IgD-negative memory B cell (primary cell): Measurements from ENCODE around the gene DNAL1. TPM values are rescaled to one million over a fixed set of nuclear protein-coding genes. Genes with fewer than 3 reads are reported as not detected.

ENCODE experiments used
- H3K27ac Mint-ChIP-seq, 3 donors: one replicate each; pipeline ENCODE4 v1.8.0; 2020 to 2022; ENCODE audit warnings: mild to moderate bottlenecking in 3 of 3, mixed read lengths in 3 of 3, moderate library complexity in 1 of 3
- H3K27me3 Mint-ChIP-seq: one replicate; pipeline ENCODE4 v1.8.0; 2021; ENCODE audit warnings: mixed read lengths
- H3K36me3 Mint-ChIP-seq: one replicate; pipeline ENCODE4 v1.8.0; 2020; ENCODE audit warnings: mild to moderate bottlenecking, mixed read lengths
- H3K4me1 Mint-ChIP-seq, 3 donors: one replicate each; pipeline ENCODE4 v1.8.0; 2020 to 2022; ENCODE audit warnings: mixed read lengths in 3 of 3, mild to moderate bottlenecking in 1 of 3
- H3K4me3 Mint-ChIP-seq, 4 donors: one replicate each; pipeline ENCODE4 v1.8.0; 2020 to 2022; ENCODE audit warnings: mild to moderate bottlenecking in 4 of 4, mixed read lengths in 4 of 4, moderate library complexity in 3 of 4
- H3K9me3 Mint-ChIP-seq, 3 donors: one replicate each; pipeline ENCODE4 v1.8.0; 2020 to 2021; ENCODE audit warnings: mixed read lengths in 3 of 3, mild to moderate bottlenecking in 1 of 3
- polyA plus RNA-seq: library from polyadenylated mRNA; unstranded; fragments of 300-500 nt; fragmentation: Illumina TruSeq; gene quantifications from one replicate; pipeline ENCODE4 v1.2.3, GENCODE V29; 2021

DNAL1 gene
- polyA plus RNA-seq, 1 donor from 2014 or later, result 3.9 TPM

- Mint-ChIP-seq H3K27me3 (no peaks in the 10 kb centered on the region), H3K9me3 (no peaks in the 10 kb centered on the region), H3K4me1 (peaks cover 0 to 2% (median 0%) of the 10 kb centered on the region in 3 donors), H3K36me3 (peaks cover 7% of the 10 kb centered on the region), H3K27ac (peak overlapping the region in 1 of 3 donors; percentile 32), H3K4me3 (peak overlapping the region in 1 of 4 donors; percentile 14)
Measured at GRCh38 chr14:73720636-73721035, 75.8 kb downstream of the DNAL1 start.

DNA sequence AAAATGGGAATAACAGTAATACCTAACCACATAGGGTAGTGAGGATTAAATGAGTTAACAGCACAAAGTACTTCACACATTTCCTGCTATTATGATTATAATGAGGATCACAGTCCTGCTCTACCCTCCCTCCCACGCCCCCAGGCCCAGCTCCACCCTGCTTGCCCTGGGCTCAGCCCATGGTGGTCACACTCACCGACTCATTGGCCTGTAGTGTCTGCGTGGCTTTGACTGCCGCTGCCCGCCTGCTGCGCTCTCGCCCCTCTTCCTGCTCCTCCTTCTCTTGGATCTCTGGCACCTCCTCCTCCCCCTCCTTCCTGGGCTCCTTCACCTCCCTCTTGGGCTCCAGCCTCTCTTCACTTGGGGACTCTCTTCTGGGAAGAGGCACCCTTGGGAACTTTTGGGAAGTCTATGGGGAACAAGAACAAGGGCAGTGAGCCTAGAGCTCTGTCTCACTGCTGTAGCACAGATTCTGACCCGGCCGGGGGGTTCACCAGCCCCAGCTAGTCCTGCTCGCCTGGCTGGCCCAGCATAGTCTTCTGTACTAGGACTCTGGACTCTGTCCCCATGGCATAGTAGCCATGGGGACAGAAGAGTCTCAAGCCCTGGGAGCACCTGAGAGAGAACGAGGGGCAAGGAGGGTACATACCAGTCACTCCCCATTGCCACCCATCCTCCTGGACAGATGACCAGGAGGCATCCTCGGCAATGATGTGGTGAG lies 76.5 kb downstream of the DNAL1 start:
- Mint-ChIP-seq H3K4me3 (peak overlapping the region in 1 of 4 donors; percentile 63), H3K27ac (no peak overlapping the region), H3K36me3 (peaks cover 9% of the 10 kb centered on the region), H3K27me3 (no peaks in the 10 kb centered on the region), H3K9me3 (no peaks in the 10 kb centered on the region), H3K4me1 (peaks cover 0 to 2% (median 0%) of the 10 kb centered on the region in 3 donors)

GRCh38 chr14:73722581-73722980 lies 77.8 kb downstream of the DNAL1 start:
- Mint-ChIP-seq H3K4me3 (no peak overlapping the region), H3K4me1 (peaks cover 0 to 2% (median 0%) of the 10 kb centered on the region in 3 donors), H3K27me3 (no peaks in the 10 kb centered on the region), H3K9me3 (no peaks in the 10 kb centered on the region), H3K36me3 (peaks cover 9% of the 10 kb centered on the region), H3K27ac (peak overlapping the region in 1 of 3 donors; percentile 39)

DNA sequence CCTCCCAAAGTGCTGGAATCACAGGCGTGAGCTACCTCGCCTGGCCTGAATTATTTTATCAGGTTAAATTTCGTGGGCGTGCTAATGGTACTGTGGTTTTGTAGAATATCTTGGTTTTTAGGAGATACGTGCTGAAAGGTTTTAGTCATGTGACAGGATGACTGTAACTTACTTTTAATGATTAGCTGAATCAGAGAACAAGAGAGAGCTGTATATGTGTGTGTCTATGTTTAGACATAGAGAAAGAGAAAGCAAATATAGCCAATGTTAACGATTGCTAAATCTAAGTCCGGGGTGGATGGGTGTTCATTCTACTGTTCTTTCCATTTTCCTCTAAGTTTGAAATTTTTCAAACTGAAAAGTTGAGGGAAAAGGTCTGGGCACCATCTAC lies 78.6 kb downstream of the DNAL1 start:
- peaks cover 0 to 4% (median under 1%) of the 10 kb centered on the region in 3 donors for H3K4me1 Mint-ChIP-seq
- no peaks in the 10 kb centered on the region for H3K9me3 Mint-ChIP-seq
- no peaks in the 10 kb centered on the region for H3K27me3 Mint-ChIP-seq
- H3K4me3 Mint-ChIP-seq, result no peak overlapping the region
- H3K27ac Mint-ChIP-seq, result peak overlapping the region; percentile 4 to 64 (median 44)
- peaks cover 7% of the 10 kb centered on the region for H3K36me3 Mint-ChIP-seq

- Mint-ChIP-seq H3K36me3 (peaks cover 7% of the 10 kb centered on the region), H3K27me3 (no peaks in the 10 kb centered on the region), H3K4me1 (peaks cover 5 to 9% (median 6%) of the 10 kb centered on the region in 3 donors), H3K27ac (peak overlapping the region in 2 of 3 donors; percentile 4 to 64), H3K4me3 (no peak overlapping the region), H3K9me3 (no peaks in the 10 kb centered on the region)
Measured at GRCh38 chr14:73723797-73724661, 79.2 kb downstream of the DNAL1 start.

- peak overlapping the region in 1 of 3 donors; percentile 64 for H3K27ac Mint-ChIP-seq
Measured at GRCh38 chr14:73724696-73725095, 79.9 kb downstream of the DNAL1 start.

GRCh38 chr14:73725116-73726024 lies 80.6 kb downstream of the DNAL1 start:
- Mint-ChIP-seq H3K4me3 (no peak overlapping the region), H3K27me3 (no peaks in the 10 kb centered on the region), H3K9me3 (peaks cover 0 to 2% (median 0%) of the 10 kb centered on the region in 3 donors), H3K27ac (peak overlapping the region in 2 of 3 donors; percentile 43 to 87), H3K36me3 (peaks cover 7% of the 10 kb centered on the region), H3K4me1 (peaks cover 6 to 10% (median 9%) of the 10 kb centered on the region in 3 donors)

More at GRCh38 chr14:73724696-73725095, 79.9 kb downstream of the DNAL1 start:
- Mint-ChIP-seq H3K36me3 (peaks cover 7% of the 10 kb centered on the region), H3K4me3 (no peak overlapping the region), H3K27me3 (no peaks in the 10 kb centered on the region), H3K4me1 (peaks cover 5 to 9% (median 6%) of the 10 kb centered on the region in 3 donors), H3K9me3 (peaks cover 0 to 2% (median 0%) of the 10 kb centered on the region in 3 donors)

DNA sequence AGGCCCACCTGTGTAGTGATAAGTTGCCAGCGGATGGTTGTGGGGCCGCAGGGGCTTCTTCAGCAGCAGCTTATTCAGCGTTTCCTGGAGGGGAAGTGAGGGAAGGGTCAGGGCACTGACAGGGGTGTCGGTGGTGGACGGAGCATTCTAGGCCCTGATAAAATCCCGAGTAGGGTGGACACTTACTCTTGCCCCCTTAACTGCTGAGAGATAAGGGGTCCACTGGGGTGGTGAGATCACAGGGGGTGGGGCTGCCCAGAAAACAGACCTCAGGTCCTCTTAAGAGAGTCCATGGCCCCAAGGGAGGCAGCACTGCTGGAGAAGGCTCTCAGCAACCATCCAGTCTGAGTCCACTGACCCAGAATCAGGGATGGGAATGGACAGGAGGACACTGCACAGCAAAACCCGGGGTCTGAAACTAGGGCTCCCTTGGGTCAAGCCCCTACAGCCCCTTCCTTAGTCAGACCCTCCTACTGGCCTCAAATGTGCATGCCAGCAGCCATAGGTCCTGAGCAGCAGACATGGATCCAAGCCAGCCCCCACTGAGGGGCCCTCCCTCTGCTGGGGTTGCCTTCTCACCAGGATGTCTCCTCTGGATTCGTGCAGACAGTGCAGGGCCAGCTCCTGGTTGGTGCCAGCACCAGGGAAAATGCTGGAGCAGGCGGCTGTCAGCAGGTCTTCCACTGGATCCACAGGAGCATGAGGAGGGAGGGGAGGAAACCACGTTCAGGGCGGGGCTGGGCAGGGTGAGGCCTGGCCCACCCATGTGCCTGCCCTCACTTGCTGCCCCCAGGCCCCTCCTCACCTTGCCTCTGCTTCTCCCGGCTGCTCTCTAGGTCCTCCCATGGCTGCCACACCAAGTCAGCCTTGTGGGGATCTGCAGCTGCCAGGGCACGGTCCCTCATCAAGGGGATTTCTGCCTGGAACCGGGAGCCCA lies 81.5 kb downstream of the DNAL1 start:
- no peak overlapping the region for H3K4me3 Mint-ChIP-seq
- peaks cover 0 to 2% (median 0%) of the 10 kb centered on the region in 3 donors for H3K9me3 Mint-ChIP-seq
- peak overlapping the region in 1 of 3 donors; percentile 87 for H3K27ac Mint-ChIP-seq
- peaks cover 7% of the 10 kb centered on the region for H3K36me3 Mint-ChIP-seq
- H3K27me3 Mint-ChIP-seq, result no peaks in the 10 kb centered on the region
- peaks cover 6 to 14% (median 9%) of the 10 kb centered on the region in 3 donors for H3K4me1 Mint-ChIP-seq

DNA sequence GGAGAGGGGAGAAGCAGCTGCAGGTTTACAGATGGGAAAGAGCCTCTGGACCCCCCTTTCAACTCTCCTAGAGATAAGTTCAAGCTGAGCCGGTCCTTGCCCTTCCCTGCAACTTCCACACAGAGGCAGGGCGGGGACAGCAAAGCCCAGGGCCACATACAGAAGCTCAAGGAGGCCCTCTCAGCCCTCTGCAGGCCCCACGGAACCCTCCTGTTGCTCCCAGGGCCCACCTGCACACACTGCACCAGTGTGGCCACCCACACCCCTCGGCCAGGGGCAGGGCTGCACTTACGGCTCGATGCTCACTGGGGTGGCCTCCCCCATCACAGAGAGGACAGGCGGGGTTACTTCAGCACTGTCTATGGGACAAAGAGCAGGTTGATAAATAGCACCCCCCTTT lies 82.4 kb downstream of the DNAL1 start:
- Mint-ChIP-seq H3K27me3 (no peaks in the 10 kb centered on the region), H3K4me3 (no peak overlapping the region), H3K9me3 (peaks cover 0 to 2% (median 0%) of the 10 kb centered on the region in 3 donors), H3K27ac (no peak overlapping the region), H3K36me3 (peaks cover 7% of the 10 kb centered on the region), H3K4me1 (peaks cover 7 to 18% (median 9%) of the 10 kb centered on the region in 3 donors)

DNA sequence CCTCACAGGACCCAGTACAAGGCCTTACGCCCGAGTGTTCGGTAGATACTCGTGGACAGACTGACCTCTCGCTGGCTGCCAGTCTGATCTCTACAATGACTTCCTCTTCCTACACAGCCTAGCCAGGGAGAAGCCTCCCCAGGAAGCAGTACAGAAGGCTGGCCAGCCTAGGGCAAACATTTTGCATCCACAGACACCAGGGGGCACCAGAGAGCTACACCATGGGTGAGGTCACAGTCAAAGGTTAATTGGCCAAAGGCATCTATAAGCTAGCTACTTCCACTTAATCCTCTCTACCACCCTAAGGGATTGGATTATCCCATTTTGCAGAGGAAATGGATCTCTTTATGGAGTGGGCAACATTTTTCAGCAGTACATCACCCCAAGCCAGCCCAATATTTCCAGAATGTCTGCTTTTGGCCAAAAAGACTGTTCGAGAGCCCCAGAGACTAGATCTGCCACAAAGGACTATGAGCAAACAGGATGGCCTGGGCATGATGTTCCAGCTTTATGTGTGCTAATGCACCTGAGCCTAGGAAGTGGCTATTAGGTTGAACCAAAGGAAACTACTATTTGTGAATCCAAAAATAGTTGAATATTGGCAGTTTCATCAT lies 84.0 kb downstream of the DNAL1 start:
- H3K4me1 Mint-ChIP-seq, result peaks cover 8 to 18% (median 9%) of the 10 kb centered on the region in 3 donors
- H3K27ac Mint-ChIP-seq, result peak overlapping the region; percentile 37 to 90 (median 59)
- H3K36me3 Mint-ChIP-seq, result peaks cover 4% of the 10 kb centered on the region
- peaks cover 0 to 2% (median 0%) of the 10 kb centered on the region in 3 donors for H3K9me3 Mint-ChIP-seq
- no peak overlapping the region for H3K4me3 Mint-ChIP-seq
- no peaks in the 10 kb centered on the region for H3K27me3 Mint-ChIP-seq

DNA sequence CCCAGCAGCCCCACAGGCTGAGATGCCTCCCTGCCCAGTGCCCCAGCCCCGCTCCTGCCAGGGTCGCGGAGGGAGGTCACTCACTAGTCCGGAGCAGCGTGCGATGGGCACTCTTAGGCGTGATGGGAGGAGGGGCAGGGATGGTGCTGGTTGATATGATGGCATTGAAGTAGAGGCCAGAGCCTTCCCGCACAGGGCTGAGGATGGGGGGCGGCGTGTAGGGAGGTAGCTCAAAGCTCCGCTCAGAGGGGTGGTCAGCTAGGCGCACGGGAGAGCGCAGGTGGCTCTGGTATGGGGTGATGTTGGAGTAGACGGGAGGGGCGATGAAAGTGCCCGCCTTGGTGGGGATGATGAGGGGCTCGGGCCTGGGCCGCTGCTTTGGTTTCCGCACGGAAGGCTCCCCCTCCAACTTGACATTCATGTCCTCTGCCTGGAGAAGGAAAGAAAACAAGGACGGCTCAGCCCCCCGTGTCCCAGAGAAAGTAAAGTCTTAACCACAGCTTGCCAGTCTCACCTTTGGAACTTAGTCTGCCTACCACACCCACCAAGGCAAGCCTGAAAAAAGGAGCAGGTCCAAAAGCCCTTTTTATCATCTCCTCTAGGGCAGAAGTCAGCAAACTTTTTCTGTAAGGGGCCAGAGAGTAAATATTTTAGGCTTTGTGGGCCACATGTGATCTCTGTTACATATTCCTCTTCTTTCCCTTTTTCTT lies 84.9 kb downstream of the DNAL1 start:
- peaks cover 8 to 20% (median 9%) of the 10 kb centered on the region in 3 donors for H3K4me1 Mint-ChIP-seq

DNA sequence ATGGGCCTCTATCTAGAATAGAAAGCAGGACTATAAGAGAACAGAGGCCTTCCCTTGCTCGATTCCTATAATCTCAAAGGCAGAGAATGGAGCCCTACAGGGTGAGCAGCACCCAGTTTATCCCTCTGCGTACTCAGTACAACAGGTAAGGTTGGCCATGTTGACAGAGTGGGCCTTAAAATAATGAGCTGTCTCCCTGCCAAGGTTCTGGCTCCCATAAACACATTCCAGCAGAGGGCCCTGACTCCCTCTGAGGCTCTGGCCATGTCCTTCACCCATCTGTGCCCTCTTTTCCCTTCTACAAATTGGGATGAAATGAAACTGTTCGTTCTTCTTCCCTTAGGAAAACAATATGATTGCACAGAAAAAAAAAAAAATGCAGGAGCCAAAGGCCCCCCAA lies 86.3 kb downstream of the DNAL1 start:
- Mint-ChIP-seq H3K27me3 (no peaks in the 10 kb centered on the region), H3K36me3 (peaks cover 3% of the 10 kb centered on the region), H3K4me1 (peaks cover 8 to 23% (median 13%) of the 10 kb centered on the region in 3 donors), H3K4me3 (no peak overlapping the region), H3K9me3 (peaks cover 0 to 2% (median 0%) of the 10 kb centered on the region in 3 donors), H3K27ac (peak overlapping the region in 1 of 3 donors; percentile 39)

More for the DNA sequence above, 84.9 kb downstream of the DNAL1 start:
- H3K4me3 Mint-ChIP-seq, result no peak overlapping the region
- H3K9me3 Mint-ChIP-seq, result peaks cover 0 to 2% (median 0%) of the 10 kb centered on the region in 3 donors
- H3K27me3 Mint-ChIP-seq, result no peaks in the 10 kb centered on the region
- peak overlapping the region in 2 of 3 donors; percentile 45 to 69 for H3K27ac Mint-ChIP-seq
- peaks cover 7% of the 10 kb centered on the region for H3K36me3 Mint-ChIP-seq
